ENCODE measurements around the gene ADRA2C.

GRCh38 chr4:3721627-3722026 lies 44.6 kb upstream of the ADRA2C start:
- TF ChIP-seq CTCF (conservative IDR thresholded peaks at IDR 0.05; ENCODE audit: low read length): no peak
- TF ChIP-seq EZH2phosphoT487 (IDR thresholded peaks at IDR 0.05; ENCODE audit: borderline replicate concordance, low read depth, low read length): no peak

Data from OCI-LY7 (cell line).